ENCODE measurements around the gene TPBGL.
A peak's percentile ranks its signal among the peaks of the same experiment; 100 is the strongest.

Gene TPBGL

DNA sequence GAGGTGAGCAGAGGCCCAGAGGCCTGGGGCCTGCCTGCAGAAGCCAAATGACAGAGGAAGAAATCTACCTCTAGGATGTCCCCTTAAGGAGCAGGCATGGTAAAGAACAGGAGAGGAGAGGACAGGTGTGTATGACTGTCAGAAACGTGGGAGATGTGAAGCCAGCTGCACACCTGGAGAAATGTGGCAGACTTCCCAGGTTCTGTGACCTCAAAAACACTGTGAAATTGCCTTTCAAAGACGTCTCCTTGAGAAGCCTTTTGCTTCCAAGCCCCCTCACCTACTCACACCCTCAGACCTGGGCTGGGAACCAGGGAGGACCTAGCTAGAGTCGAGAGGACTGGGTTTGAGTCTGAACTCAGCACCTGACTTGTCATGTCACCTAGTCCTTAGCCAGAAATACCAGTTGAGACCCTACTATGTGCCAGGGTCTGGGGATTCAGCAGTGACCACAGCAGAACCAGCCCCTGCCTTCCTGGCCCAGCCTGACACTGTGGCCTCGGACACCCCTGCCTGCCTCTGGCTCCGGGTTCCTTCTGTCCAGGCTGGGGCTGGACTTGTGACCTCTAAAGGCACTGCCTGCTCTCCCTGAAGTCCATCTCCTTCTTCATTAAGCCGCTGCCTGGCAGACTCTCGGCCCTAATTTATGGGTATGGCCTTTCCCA lies 5.6 kb downstream of the TPBGL start:
- Histone ChIP-seq H3K36me3 (ENCODE audit: control insufficient read depth in 2 of 2, insufficient read depth in 2 of 2, low read length in 2 of 2) (no peaks in the 10 kb centered on the region), H3K27me3 (ENCODE audit: control insufficient read depth in 1 of 2, insufficient read depth in 2 of 2, low read length in 2 of 2) (peaks cover 17 to 24% of the 10 kb centered on the region in 2 donors), H3K4me1 (ENCODE audit: control insufficient read depth, insufficient read depth, low read length) (peaks cover 9% of the 10 kb centered on the region), H3K9me3 (ENCODE audit: control insufficient read depth in 2 of 2, low read length in 2 of 2) (no peaks in the 10 kb centered on the region), H3K4me3 (ENCODE audit: low read length in 2 of 2) (no peak overlapping the region), H3K27ac (ENCODE audit: low read length) (no peak overlapping the region), H3K9ac (ENCODE audit: low read length in 2 of 2) (no peak overlapping the region)

DNA sequence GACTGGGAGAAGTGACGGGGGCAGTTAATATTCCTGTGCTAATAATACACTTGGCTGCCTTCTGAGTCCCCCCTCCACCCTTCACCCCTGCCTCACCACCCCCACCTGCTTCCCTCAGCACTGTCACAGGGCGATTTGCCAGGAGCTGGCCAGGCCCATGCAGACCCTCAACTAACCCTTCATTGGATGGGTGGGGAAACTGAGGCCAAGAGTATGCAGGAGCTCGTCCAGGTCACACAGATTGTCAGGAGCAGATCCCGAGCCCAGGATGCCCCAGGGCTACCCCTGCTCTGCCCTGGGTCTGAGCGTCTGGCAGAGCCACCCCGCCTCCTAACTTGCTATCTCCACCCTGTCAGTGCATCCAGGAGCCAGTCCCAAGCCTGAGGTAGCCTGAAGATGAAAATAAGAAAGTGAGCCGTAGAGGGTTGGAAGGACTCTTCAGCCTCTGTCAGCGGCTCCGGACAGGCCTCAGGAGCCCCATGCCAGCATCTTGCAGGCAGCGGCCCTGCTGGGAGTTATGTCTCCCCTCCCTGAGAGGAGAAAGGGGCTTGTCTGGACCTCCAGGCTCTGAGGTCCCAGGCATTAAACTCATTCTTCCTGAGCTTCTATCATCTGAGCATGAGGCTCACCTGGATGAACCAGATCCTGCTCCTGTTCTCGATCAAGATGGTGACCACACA lies 6.2 kb downstream of the TPBGL start:
- H3K9ac ChIP-seq (ENCODE audit: low read length in 2 of 2), result no peak overlapping the region
- H3K4me3 ChIP-seq (ENCODE audit: low read length in 2 of 2), result no peak overlapping the region
- H3K27me3 ChIP-seq (ENCODE audit: control insufficient read depth in 1 of 2, insufficient read depth in 2 of 2, low read length in 2 of 2), result peaks cover 17 to 22% of the 10 kb centered on the region in 2 donors
- no peak overlapping the region for H3K27ac ChIP-seq (ENCODE audit: low read length)
- H3K36me3 ChIP-seq (ENCODE audit: control insufficient read depth in 2 of 2, insufficient read depth in 2 of 2, low read length in 2 of 2), result no peaks in the 10 kb centered on the region
- H3K9me3 ChIP-seq (ENCODE audit: control insufficient read depth in 2 of 2, low read length in 2 of 2), result no peaks in the 10 kb centered on the region
- H3K4me1 ChIP-seq (ENCODE audit: control insufficient read depth, insufficient read depth, low read length), result peaks cover 8% of the 10 kb centered on the region

DNA sequence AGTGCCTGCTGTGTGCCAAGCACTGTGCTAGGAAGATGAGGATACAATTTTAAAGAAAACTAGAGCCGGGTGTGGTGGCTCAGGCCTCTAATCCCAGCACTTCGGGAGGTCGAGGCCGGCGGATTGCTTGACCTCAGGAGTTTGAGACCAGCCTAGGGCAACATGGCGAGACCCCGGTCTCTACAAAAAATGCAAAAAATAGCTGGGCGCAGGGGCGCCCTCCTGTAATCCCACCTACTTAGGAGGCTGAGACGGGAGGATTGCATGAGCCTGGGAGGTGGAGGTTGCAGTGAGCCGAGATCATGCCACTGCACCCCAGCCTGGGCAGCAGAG lies 8.3 kb downstream of the TPBGL start:
- Histone ChIP-seq H3K27me3 (ENCODE audit: control insufficient read depth in 1 of 2, insufficient read depth in 2 of 2, low read length in 2 of 2) (peaks cover 6 to 7% of the 10 kb centered on the region in 2 donors), H3K9ac (ENCODE audit: low read length in 2 of 2) (no peak overlapping the region), H3K4me3 (ENCODE audit: low read length in 2 of 2) (no peak overlapping the region), H3K36me3 (ENCODE audit: control insufficient read depth in 2 of 2, insufficient read depth in 2 of 2, low read length in 2 of 2) (no peaks in the 10 kb centered on the region), H3K27ac (ENCODE audit: low read length) (no peak overlapping the region), H3K9me3 (ENCODE audit: control insufficient read depth in 2 of 2, low read length in 2 of 2) (no peaks in the 10 kb centered on the region), H3K4me1 (ENCODE audit: control insufficient read depth, insufficient read depth, low read length) (peaks cover 5% of the 10 kb centered on the region)

DNA sequence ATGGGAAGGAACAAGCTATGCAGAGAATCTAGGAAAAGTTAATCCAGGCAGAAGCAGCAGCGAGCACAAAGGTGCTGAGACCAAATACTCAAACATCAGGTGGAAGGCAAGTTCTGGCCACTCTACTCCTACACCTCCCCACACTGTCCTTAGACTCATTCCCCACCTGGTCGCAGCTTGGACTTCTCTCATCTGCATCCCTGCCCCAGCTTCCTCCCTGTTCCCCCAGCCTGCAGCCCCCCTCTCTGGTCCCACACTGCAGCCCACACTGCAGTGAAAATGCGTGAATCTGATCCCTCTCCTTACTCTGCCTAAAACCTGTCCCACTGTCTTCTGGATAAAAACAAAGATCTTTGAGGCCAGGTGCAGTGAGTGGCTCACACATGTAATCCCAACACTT lies 9.1 kb downstream of the TPBGL start:
- peaks cover 5% of the 10 kb centered on the region for H3K4me1 ChIP-seq (ENCODE audit: control insufficient read depth, insufficient read depth, low read length)
- H3K36me3 ChIP-seq (ENCODE audit: control insufficient read depth in 2 of 2, insufficient read depth in 2 of 2, low read length in 2 of 2), result no peaks in the 10 kb centered on the region
- H3K27me3 ChIP-seq (ENCODE audit: control insufficient read depth in 1 of 2, insufficient read depth in 2 of 2, low read length in 2 of 2), result peaks cover 6 to 7% of the 10 kb centered on the region in 2 donors
- H3K9ac ChIP-seq (ENCODE audit: low read length in 2 of 2), result no peak overlapping the region
- H3K27ac ChIP-seq (ENCODE audit: low read length), result no peak overlapping the region
- H3K4me3 ChIP-seq (ENCODE audit: low read length in 2 of 2), result no peak overlapping the region
- H3K9me3 ChIP-seq (ENCODE audit: control insufficient read depth in 2 of 2, low read length in 2 of 2), result no peaks in the 10 kb centered on the region

DNA sequence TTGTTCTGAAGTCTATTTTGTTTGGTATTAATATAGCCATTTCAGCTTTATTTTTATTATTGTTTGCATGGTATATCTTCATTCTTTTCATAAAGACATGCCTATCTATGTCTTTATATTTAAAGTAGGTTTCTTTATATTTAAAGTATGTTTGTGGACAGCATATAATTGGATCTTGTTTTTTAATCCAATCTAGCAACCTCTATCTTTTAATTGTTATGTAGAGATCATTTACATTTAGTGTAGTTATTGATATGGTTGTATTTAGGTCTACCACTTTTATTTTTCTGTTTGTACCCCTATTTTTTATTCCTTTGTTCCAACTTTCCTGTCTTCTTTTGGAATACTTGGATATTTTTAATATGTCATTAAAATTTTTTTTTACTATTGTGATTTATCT lies 13.8 kb downstream of the TPBGL start:
- no peak overlapping the region for H3K4me3 ChIP-seq (ENCODE audit: low read length in 2 of 2)
- H3K9ac ChIP-seq (ENCODE audit: low read length in 2 of 2), result no peak overlapping the region
- H3K36me3 ChIP-seq (ENCODE audit: control insufficient read depth in 2 of 2, insufficient read depth in 2 of 2, low read length in 2 of 2), result no peaks in the 10 kb centered on the region
- H3K4me1 ChIP-seq (ENCODE audit: control insufficient read depth, insufficient read depth, low read length), result no peaks in the 10 kb centered on the region
- peaks cover 3 to 4% of the 10 kb centered on the region in 2 donors for H3K27me3 ChIP-seq (ENCODE audit: control insufficient read depth in 1 of 2, insufficient read depth in 2 of 2, low read length in 2 of 2)
- H3K27ac ChIP-seq (ENCODE audit: low read length), result no peak overlapping the region
- no peaks in the 10 kb centered on the region for H3K9me3 ChIP-seq (ENCODE audit: control insufficient read depth in 2 of 2, low read length in 2 of 2)

DNA sequence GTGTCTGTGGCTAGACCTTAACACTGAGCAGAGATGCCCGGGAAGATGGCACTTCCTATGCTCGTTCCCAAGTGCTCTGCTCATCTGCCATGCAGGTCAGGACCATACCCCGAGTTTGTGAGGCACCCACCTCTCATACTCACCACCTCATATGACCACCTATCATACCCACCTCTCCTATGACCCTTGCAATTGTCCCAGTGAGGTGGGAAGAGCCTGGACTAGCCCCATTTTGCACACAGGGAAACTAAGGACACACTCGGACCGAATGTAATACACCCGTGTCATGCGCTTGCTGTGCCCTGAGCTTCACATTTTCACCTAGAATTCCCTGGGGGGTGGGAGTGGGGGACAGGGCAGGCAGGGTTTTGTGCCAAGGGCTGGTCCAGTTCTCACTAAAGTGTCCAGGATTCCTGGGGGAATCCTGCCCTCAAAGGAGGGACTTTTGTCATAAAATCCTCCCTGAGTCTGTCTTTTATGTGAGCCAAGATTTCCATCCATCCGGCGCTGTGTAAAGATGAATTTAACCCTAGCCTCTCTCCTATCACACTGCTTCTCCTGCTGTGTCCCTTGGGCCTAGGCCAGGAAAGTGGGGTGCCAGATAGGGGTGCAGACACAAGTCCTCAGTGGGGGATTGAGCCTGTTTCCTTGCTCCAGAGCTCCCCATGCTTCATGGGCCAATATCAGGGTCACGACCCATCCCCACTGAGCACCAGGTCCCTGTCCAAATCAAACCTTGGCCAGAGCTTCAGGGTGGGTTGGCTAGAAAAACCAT lies 20.0 kb downstream of the TPBGL start:
- Histone ChIP-seq H3K4me1 (ENCODE audit: control insufficient read depth, insufficient read depth, low read length) (peaks cover 21% of the 10 kb centered on the region), H3K27me3 (ENCODE audit: control insufficient read depth in 1 of 2, insufficient read depth in 2 of 2, low read length in 2 of 2) (no peaks in the 10 kb centered on the region), H3K9ac (ENCODE audit: low read length in 2 of 2) (no peak overlapping the region), H3K36me3 (ENCODE audit: control insufficient read depth in 2 of 2, insufficient read depth in 2 of 2, low read length in 2 of 2) (no peaks in the 10 kb centered on the region), H3K27ac (ENCODE audit: low read length) (peak overlapping the region; percentile 6), H3K9me3 (ENCODE audit: control insufficient read depth in 2 of 2, low read length in 2 of 2) (no peaks in the 10 kb centered on the region), H3K4me3 (ENCODE audit: low read length in 2 of 2) (no peak overlapping the region)

DNA sequence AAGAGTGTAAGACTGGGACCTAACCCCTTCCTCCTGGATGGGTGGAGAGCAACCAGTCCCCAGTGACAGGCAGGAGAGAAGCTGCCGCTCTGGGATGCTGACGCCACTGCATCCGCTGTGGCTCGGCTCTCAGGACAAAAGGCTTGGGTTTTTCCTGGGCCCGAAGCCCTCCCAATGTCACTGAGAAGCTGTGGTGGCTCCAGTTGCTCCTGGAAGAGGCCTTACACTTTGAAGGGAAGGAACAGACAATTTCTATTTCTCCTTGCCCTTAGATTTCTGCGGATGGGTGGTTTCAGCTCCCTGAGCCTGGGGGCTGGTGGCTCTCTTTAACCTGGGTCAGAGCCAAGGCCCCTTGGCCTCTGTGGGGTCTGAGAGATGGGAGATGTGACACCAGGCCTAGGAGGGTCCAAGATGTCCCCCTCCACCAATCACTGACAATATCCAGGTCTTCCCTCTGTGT lies 21.4 kb downstream of the TPBGL start:
- Histone ChIP-seq H3K4me1 (ENCODE audit: control insufficient read depth, insufficient read depth, low read length) (peaks cover 22% of the 10 kb centered on the region), H3K36me3 (ENCODE audit: control insufficient read depth in 2 of 2, insufficient read depth in 2 of 2, low read length in 2 of 2) (peaks cover 0 to 6% of the 10 kb centered on the region in 2 donors), H3K27ac (ENCODE audit: low read length) (no peak overlapping the region), H3K9me3 (ENCODE audit: control insufficient read depth in 2 of 2, low read length in 2 of 2) (no peaks in the 10 kb centered on the region), H3K4me3 (ENCODE audit: low read length in 2 of 2) (no peak overlapping the region), H3K9ac (ENCODE audit: low read length in 2 of 2) (no peak overlapping the region), H3K27me3 (ENCODE audit: control insufficient read depth in 1 of 2, insufficient read depth in 2 of 2, low read length in 2 of 2) (no peaks in the 10 kb centered on the region)

DNA sequence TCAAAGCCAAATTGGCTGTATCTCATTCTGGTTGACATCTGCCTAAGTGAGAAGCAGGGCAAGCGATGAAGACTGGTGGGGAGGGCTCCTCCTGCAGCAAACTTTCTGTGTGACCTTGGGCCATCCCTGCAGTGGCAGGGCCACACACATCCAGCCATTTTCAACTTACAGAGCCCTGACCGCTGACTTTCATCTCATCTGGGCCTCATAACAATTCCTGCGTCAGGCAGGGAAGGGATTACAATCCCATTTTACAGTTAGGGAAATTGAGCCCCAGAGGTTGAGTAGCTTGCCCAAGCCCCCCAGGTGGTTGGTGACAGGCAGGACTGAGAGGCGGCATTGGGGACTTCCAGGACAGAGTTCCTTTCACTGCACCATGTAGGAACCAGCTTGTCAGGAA lies 21.9 kb downstream of the TPBGL start:
- Histone ChIP-seq H3K4me1 (ENCODE audit: control insufficient read depth, insufficient read depth, low read length) (peaks cover 22% of the 10 kb centered on the region), H3K9me3 (ENCODE audit: control insufficient read depth in 2 of 2, low read length in 2 of 2) (no peaks in the 10 kb centered on the region), H3K27ac (ENCODE audit: low read length) (no peak overlapping the region), H3K36me3 (ENCODE audit: control insufficient read depth in 2 of 2, insufficient read depth in 2 of 2, low read length in 2 of 2) (peaks cover 0 to 6% of the 10 kb centered on the region in 2 donors), H3K27me3 (ENCODE audit: control insufficient read depth in 1 of 2, insufficient read depth in 2 of 2, low read length in 2 of 2) (no peaks in the 10 kb centered on the region), H3K9ac (ENCODE audit: low read length in 2 of 2) (no peak overlapping the region), H3K4me3 (ENCODE audit: low read length in 2 of 2) (no peak overlapping the region)

DNA sequence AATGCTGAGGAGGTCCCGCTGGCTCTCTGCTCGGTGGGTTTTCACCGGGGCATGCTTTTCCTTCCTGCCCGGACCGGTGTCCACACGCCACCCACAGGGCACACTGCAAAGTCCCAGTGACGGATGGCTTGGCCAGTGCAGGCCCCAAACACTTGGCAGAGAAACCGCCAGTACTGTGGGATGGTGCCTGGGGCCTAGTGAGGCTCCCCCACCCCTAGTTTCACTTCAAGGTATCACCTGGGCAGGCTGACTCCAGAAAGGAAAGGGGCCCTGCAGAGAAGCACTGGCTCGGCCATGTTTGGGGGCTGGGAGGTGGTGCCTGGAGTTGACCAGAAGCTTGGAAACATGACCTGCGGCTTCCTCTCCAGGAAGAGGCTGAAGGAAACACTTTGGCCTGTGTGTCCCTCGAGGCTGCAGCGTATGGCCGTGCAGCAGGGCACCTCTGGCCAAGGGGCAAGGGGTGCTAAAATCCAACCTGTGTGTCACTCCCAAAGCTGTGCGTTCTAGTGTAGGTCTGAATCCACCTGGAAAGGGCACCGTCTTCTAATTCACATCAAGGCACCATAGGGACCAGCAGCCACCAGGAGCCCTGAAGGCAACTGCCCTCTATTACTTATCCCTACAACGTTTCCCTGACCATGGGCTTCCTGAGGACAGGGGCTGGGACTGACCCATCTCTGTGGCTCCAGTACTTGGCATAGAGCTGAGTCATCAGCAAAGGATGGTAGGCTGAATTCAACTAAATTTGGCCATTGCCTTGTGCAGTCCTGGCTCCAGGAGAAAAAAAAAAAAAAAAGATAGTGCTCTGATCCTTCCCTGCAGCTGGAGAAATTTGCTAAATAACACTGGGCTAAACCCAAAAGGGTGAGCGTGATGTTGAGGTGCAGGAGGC lies 22.6 kb downstream of the TPBGL start:
- H3K9me3 ChIP-seq (ENCODE audit: control insufficient read depth in 2 of 2, low read length in 2 of 2), result no peaks in the 10 kb centered on the region
- no peak overlapping the region for H3K27ac ChIP-seq (ENCODE audit: low read length)
- H3K4me1 ChIP-seq (ENCODE audit: control insufficient read depth, insufficient read depth, low read length), result peaks cover 22% of the 10 kb centered on the region
- H3K9ac ChIP-seq (ENCODE audit: low read length in 2 of 2), result no peak overlapping the region
- no peaks in the 10 kb centered on the region for H3K27me3 ChIP-seq (ENCODE audit: control insufficient read depth in 1 of 2, insufficient read depth in 2 of 2, low read length in 2 of 2)
- peaks cover 0 to 6% of the 10 kb centered on the region in 2 donors for H3K36me3 ChIP-seq (ENCODE audit: control insufficient read depth in 2 of 2, insufficient read depth in 2 of 2, low read length in 2 of 2)
- H3K4me3 ChIP-seq (ENCODE audit: low read length in 2 of 2), result no peak overlapping the region

DNA sequence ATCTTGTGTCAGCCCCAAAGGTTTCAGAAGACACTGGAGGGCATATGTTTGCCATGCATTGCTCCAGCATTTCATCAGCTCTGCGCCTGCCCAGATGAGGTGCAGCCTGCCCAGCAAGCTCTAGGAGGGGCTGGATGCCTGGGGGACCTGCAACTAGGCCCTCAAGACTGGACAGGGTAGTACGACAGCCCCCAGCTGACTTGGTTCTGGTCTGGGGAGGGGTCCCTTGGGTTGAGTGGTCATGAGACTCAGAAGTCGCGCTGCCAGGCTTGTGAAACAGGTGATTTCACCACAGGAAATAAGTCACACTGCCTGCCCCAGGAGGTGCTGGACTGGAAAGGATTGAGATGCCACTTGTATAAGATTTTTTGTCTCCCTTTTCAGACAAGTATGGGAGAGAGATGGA lies 23.4 kb downstream of the TPBGL start:
- Histone ChIP-seq H3K4me1 (ENCODE audit: control insufficient read depth, insufficient read depth, low read length) (peaks cover 22% of the 10 kb centered on the region), H3K27ac (ENCODE audit: low read length) (no peak overlapping the region), H3K4me3 (ENCODE audit: low read length in 2 of 2) (no peak overlapping the region), H3K9ac (ENCODE audit: low read length in 2 of 2) (no peak overlapping the region), H3K27me3 (ENCODE audit: control insufficient read depth in 1 of 2, insufficient read depth in 2 of 2, low read length in 2 of 2) (no peaks in the 10 kb centered on the region), H3K9me3 (ENCODE audit: control insufficient read depth in 2 of 2, low read length in 2 of 2) (no peaks in the 10 kb centered on the region), H3K36me3 (ENCODE audit: control insufficient read depth in 2 of 2, insufficient read depth in 2 of 2, low read length in 2 of 2) (peaks cover 5 to 9% of the 10 kb centered on the region in 2 donors)
